Kidney tubule cell (primary cell): ENCODE measurements around the gene DMD.

Experiments
- DNase-seq: peaks from one replicate; pipeline ENCODE4 v3.0.0-alpha.2; 2018; ENCODE audit warnings: low spot score

The DMD gene

DNA sequence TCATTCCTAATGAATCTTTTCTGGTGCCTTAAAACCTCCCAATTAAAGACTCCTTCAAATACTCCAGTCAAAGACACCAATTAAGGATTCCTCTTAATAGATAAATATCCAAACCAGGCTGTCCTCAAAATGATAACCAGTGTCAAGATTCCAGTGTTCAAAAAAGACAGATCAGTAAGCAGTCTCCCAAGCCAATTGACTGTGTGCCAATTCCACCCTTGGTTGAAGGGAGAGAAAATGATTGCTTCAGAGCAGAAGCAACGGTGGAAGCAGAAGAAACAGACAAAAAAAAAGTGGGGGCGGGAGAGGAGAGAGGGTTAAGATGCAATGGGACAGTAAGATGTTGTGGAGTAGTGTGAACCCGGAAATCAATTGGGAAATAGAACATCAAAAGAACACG, 1923.5 kb downstream of the DMD start:
- DNase-seq = no peak

DNA sequence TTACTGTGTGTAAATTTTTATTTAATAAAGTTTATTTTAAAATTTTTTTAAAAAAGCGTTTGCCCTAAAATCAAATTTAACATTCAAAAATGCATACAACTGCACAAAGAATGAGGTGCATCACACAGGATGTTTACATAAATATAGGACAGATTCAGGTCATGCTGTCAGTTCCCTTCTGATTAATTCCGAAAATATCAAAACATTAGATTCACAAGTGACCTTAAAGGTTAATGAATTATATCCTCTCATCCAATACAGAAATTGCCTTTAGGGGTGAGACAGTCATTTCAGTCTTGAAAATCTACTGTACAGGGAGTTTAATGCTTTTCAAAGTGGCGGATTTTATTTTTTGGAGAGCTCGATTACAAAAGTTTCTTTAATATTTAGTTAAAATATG, 1930.8 kb downstream of the DMD start:
- DNase-seq = no peak

DNA sequence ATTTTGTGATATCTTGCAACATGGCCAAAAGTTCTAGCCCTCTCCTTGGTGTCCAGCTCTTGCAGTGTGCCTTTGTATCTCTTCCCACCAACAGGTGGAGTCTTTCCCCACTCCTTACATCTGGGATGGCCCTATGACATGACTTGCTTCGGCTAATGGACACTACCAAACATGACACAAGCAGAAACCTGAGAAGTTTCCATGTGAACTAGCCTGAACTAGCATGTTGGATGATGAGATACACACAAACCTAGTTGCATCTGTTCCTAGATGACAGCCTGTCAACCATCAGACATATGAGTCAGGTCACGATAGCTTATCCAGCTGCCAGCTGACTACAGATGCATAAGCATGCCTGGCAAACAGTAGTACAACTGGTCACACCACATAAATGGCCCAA, 1932.0 kb downstream of the DMD start:
- peak; percentile 50 for DNase-seq

- no peak for DNase-seq
Observed at GRCh38 chrX:31272472-31272775, 1938.9 kb downstream of the DMD start.

- DNase-seq = no peak
Observed at GRCh38 chrX:31271615-31272471, 1939.5 kb downstream of the DMD start.

- no peak for DNase-seq
Observed at GRCh38 chrX:31269914-31270313, 1941.4 kb downstream of the DMD start.

GRCh38 chrX:31268359-31268758, 1943.0 kb downstream of the DMD start:
- DNase-seq = no peak

- DNase-seq = peak; percentile 35
Observed at GRCh38 chrX:31266203-31267076, 1944.9 kb downstream of the DMD start.

- DNase-seq = no peak
Observed at GRCh38 chrX:31265383-31265782, 1946.0 kb downstream of the DMD start.

GRCh38 chrX:31260351-31260750, 1951.0 kb downstream of the DMD start:
- no peak for DNase-seq

GRCh38 chrX:31258166-31258565, 1953.2 kb downstream of the DMD start:
- DNase-seq = no peak

GRCh38 chrX:31255310-31256033, 1955.9 kb downstream of the DMD start:
- DNase-seq = no peak

- DNase-seq = no peak
Observed at GRCh38 chrX:31252133-31252532, 1959.2 kb downstream of the DMD start.

GRCh38 chrX:31251336-31251735, 1960.0 kb downstream of the DMD start:
- DNase-seq = no peak

DNA sequence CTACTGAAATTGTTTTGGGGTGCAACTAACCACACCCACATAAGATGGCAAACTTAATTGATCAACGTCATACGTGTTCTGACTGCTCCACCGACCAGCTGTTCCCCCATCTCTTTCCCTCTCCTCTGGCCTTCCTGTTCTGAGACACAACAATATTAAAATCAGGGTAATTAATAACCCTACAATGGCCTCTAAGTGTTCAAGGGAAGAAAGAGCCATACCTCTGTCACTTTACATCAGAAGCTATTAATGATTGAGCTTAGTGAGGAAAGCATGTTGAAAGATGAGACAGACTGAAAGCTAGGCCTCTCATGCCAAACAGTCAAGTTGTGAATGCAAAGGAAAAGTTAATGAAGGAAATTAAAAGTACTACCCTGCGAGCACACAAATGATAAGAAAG, 1965.6 kb downstream of the DMD start:
- DNase-seq = no peak

- DNase-seq = no peak
Observed at GRCh38 chrX:31243804-31244203, 1967.5 kb downstream of the DMD start.

GRCh38 chrX:31240982-31241381, 1970.4 kb downstream of the DMD start:
- no peak for DNase-seq

DNA sequence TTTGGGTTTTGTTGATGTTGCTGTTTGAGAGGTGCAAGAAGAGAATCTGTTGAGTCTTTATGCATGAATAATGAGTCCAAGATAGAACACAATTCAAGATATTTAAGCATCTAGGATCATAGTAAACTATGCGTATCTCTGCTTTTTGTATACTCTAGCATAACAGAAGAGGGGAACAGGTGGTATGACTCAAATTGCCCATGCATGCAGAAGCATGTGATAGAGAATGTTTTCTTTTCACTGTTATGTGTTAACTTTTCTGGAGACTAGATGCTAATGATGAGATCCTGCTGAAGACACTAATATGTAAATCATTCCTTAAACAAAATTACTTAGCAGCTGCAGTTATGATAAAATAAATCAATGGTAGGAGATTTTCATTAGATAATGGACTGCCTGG, 1974.2 kb downstream of the DMD start:
- DNase-seq = no peak

DNA sequence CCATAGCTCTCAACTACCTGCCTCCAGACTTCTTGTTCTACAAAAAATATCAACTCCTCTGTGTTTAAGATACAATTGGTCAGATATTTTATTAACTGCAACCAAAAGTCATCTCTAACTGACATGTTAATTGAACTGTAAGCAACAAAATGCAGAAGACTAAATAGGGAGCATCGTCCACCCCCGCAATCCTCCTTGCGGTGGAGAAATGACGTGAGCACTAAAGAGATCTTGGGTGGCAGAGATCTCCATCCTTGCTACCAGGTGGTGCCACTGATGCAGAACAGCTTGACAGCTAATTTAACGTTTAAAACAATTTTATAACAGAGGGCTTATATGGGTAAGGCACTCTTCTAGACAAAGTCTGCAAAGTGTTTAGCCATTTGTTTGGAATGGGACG, 1975.1 kb downstream of the DMD start:
- DNase-seq = no peak

GRCh38 chrX:31233941-31234496, 1977.3 kb downstream of the DMD start:
- DNase-seq = no peak

- no peak for DNase-seq
Observed at GRCh38 chrX:31232506-31232905, 1978.8 kb downstream of the DMD start.

DNA sequence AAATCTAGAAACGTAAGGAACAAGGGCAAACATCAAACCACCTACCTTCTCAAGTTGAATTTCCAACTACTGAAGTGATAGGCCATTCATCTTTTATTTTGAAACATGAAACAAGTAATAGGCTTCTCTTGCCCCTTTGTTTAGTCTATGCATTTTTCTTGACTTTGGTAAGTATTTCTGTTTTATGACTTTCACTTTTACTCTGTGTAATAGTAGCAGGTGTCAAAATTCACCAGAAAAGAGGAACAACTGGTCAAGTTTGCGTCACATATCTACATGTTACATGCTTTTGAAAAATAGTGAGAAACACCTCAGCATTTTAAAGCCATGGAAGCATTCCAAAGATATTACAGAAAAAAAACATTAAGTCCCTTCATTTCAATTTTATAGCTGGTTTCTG, 1982.4 kb downstream of the DMD start:
- no peak for DNase-seq
